UCSD-AML1 (cell line): Measurements from ENCODE around the gene MXD3.
"Not testable (repeated sequence)": the region's sequence is repeated elsewhere in the genome, so short reads cannot be mapped to it uniquely, and the experiment has no call there.

ENCODE experiments used
- DNase-seq: peaks from one replicate; lab custom pipeline; 2025; ENCODE audit not compliant: unreplicated experiment; lab: John Stamatoyannopoulos, UW

The MXD3 gene

GRCh38 chr5:177325868-177326381, 14.2 kb upstream of the MXD3 start:
- no peak for DNase-seq

GRCh38 chr5:177320879-177321278, 9.2 kb upstream of the MXD3 start:
- peak; percentile 40 for DNase-seq

DNA sequence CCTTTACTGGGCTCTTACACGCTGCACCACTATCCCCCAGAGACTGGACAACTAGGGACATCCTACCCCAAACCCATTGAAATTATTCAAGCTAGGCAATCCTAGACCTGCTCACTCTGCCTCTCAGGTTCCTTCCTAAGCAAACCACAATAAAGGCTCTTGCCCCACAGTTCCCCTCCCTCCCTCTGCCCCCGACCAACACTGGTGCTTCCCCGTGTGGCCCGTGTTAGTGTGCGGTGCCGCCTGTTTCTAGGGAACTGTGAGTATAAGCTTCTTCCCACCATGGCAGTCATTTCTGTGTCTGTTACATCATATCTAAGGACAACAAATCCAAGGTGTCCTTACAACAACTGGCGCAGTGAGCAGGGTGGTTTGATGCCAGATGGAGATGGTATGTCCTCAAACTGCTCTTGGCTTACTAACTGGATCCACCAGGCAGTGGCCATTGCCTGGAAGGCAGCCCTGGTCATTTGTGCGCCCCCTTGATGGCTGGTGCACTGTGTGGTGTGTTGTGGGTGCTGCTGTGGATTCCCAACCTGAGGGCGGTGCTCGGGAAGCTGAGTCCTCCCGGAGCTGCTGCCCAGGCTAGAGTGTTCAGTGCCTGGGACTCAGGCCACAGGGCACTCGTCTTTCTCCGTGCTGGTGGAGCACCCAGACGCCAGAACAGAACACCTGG, 8.4 kb upstream of the MXD3 start:
- no peak for DNase-seq

GRCh38 chr5:177317959-177318377, 6.3 kb upstream of the MXD3 start:
- peak; percentile 70 for DNase-seq

DNA sequence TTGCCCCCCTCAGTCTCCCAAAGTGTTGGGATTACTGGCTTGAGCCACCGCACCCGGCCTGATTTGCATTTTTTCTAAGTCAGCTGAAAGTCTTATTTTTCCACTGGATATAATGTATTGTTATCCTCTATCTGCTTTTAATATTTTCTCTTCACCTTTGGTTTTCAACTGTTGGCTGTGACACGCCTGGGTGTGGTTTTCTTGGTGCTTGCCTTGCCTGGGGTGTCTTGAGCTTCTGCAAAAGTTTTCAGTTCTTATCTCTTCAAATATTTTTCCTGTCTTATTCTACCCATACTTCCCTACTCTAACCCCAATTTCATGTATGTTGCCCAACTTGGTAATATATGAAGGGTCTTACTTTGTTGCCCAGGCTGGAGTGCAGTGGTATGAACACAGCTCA, 4.3 kb upstream of the MXD3 start:
- DNase-seq = no peak

DNA sequence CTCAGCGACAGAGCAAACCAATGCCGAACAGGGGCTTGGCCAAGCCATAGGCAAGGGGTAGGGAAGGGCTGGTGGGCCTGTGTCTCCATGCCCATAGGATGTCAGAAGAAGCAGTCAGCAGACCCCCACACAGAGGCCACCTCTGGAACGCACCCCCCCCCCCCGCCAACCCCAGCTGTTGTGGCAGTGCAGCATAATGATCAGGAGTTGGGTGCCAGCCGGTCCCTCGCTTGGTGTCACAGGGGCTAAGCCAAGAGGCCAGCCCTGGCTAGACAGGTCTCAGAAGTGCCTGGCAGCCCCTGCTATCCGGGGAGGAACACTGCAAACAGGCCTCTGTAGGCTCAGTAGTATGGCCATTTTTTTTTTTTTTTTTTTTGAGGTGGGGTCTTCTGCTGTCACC, 3.7 kb upstream of the MXD3 start:
- DNase-seq = no peak

DNA sequence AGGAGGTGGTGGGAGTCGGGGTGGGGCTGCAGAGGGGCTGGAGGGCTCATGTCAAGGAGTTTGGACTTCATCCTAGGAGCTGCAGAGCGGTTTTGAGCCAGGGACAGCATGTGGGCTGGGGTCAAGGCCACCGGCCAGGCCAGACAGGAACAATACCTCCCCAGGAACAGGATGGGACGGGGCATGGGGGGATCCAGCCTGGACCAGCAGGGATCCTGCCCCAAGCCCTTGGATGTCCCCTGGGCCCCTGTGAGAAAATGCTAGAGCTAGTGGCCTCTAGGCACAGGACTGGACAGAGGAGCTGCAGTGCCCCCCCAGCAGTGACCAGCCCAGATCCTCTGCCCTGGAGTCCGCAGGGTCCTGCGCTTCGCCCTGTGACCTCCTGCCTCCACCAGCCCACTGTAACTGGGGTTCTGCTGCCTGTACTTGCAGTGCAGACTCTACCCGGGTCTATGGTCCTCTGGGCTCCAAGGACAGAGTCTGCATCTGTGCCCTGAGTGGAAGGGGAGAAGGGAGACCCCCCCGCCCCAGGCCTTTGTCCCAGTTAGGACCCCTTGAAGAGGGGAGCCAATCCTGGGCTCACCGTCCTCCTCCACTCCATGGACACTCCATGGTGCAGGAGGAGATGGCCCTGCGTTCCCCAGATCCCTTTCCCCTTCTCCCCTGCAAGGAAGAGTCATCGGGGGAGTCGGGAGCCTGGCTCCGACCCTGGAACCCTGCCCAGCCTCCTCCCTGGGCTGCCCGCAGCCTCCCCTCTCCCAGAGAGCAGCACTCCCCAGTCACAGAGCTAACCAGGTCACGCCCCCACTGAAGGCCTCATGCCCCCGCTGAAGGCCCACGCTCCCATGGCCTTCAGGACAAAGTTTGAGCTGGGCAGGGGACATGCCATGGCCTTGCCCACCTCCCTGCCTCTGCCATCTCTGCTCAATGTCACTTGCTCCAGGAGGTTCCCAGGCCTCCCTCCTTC, 3.0 kb upstream of the MXD3 start:
- DNase-seq = no peak

GRCh38 chr5:177313561-177314259, 2.0 kb upstream of the MXD3 start:
- DNase-seq = no peak

DNA sequence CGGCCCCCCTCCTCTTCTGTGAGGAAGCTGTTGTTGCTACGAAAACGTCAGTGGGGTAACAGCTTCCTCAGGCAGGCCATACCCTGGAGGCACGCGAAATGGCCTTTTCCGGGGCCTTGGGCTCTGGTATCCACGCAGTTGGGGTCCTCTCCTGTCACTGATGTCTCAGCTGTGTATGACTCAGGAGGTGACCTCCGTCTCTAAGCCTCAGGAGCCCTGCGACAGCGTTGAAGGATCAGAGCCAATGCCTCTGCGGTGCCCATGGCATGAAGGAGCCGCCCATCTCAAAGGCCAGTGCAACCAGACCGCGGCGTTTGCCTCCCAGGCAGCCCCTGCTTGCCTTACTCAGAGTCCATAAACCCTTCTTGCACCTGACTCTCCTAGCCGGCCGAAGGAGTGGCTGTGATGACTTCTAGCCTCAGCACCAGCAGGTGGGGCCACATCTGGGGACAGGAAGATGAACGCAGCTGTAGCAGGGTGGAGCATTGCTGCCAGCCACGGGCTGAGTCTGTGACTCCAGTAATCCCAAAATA, 1.0 kb upstream of the MXD3 start:
- peak; percentile 58 for DNase-seq

- no peak for DNase-seq
Observed at GRCh38 chr5:177311392-177311722, 341 bp downstream of the MXD3 start.

DNA sequence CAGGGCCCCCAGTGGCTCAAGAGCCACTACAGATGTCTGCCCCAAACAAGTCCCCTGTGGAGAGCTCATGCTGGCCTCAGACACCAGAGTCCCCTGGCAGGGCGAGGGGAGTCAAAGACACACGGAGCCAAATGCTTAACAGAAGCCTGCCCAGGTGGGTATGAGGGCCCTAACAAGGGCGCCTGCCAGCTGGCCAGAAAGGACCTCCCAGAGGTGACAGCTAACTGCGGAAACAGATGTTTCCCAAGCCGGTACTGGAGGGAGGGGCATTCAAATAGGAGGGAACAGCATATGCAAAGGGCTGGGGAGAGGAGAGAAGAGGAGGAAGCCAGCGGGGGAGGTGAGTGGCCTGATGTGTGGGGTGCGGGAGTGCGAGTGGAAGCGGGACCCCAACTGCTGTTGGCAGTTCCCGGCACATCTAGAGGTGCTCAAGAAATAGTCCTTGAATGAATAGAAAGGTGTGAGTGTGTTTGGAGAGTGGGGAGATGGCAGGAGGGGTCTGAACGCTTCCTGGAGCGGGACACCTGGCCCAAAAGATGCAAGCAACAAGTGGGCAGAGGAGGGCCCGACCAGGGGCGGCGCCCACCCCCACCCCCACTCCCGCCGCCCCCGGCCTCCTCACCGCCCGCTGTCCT, 824 bp downstream of the MXD3 start:
- peak; percentile 63 for DNase-seq

- no peak for DNase-seq
Observed at GRCh38 chr5:177310332-177310731, 1.4 kb downstream of the MXD3 start.

DNA sequence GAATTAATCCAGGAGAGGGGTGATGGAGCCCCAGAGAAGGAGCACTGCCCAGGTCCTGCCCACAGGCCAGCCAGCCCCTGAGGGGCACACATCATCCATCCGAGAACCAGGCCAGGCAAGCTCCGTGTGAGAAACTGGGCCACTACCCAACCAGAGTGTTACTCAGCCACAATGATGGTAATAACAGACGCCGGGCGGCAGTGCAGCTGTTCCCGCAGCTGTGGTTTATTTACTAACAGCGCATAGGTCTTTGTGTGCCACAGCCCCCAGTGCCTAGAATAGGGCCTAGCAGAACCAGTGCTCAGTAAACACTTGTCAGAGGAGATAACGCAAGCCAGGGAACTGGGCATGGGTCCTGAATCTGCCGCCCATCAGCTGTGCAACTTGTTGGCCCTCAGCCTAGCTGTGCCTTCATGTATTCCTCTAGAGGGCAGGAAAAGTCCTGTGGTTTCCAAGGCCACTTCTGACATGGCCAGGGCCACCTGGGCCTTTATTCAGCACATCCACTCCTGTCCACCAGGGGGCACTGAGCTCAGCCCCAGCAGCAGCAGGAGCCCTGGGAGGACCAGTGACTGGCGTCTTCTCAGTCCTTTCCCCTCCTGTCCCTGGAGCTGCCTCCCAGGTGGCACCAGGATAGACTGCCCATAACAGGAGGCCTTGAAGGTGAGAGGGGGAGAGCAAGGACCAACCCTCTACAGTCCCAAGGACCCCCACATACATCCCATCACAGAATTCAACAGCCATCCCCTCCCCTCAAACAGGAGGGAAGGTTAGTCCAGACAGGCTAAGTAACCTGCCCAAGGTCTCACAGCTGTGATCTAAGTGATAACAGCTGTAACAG, 2.1 kb downstream of the MXD3 start:
- peak; percentile 66 for DNase-seq

DNA sequence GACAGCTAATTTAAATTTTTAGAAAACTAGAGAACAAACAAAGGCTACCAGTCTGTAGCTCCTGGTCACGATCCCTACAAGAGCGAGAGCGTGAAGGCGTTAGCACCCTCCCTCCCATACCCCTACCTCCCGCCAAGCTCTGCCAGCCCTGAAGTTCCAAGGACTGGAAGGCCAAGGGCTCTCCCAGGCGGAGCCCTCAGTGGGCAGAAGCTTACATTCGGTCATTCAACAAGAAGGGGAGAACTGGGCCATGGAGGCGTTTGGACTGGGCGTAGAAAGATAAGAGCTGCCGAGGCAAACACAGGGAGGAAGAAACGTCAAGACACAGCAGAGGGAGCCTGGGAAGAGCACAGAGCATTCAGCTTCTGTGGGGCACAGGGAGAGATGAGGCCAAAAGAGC, 3.0 kb downstream of the MXD3 start:
- DNase-seq = no peak

DNA sequence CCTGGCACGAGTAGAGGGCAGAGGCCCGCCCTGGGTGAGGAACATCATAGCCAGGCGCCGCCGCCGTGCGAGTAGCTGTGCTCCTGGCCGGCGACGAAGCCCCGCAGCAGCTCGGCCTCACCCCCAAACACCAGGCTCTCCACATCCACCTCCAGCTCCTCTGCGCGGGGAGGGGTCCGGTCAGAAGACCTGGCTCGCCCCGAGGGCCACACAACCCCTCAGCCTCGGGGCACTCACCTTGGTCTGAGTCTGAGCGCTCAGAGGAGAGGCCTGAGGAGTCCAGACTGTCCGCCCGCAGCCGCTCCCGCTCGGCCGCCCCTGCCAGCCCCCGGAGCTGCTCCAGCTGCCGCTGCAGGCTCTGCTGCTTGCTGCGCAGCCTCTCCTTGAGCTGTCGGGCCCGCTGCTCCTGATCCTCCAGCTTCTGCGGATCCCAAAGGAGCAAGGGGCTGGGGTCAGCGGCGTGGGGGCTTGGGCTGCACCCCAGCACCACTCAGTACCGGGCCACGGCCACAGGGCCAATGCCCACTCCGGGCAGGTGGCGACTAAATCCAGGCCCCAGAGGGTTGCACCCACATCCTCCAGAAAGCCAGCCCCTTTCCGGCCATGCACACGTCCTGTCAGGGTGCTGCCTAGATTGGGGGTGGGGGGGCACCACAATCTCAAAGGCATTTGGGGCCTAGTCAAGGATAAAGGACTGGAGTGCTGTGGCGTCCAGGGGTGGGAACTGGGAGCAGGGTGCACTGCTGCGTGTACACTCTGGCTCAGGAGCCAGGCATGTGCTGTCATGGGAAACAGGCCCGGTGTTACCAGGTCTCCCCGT, 3.9 kb downstream of the MXD3 start:
- peak; percentile 71 for DNase-seq

- peak; percentile 77 for DNase-seq
Observed at GRCh38 chr5:177306674-177307543, 4.8 kb downstream of the MXD3 start.

DNA sequence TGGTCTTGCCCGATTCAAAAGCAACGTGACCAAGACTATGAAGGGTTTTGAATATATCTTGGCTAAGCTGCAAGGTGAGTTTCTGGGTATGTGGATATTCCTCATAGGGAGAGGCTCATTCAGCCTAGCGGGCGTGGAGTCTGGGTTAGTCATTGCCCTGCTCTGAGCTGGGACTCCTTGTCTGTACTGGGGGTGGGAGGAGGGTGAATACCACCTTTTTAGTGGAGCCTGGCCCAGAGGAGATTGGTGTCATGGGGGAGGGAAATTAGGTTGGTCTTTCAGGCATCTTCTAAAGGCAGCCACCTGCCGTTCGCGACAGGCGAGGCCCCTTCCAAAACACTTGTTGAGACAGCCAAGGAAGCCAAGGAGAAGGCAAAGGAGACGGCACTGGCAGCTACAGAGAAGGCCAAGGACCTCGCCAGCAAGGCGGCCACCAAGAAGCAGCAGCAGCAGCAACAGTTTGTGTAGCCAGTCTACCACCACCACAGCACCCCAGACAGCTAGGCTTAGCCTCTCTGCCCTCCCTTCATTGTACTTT, 5.5 kb downstream of the MXD3 start:
- DNase-seq = not testable (repeated sequence)
